ENCODE data around the gene TNFRSF6B. TPM values are rescaled to one million over a fixed set of nuclear protein-coding genes. Genes with fewer than 3 reads are reported as not detected.

Gene TNFRSF6B
- total RNA-seq, 1 donor from 2014 or later, result 2.3 TPM

GRCh38 chr20:63731410-63731809 lies 35.0 kb downstream of the TNFRSF6B start:
- H3K27me3 Mint-ChIP-seq (ENCODE audit: unreplicated experiment), result no peaks in the 10 kb centered on the region
- H3K4me3 Mint-ChIP-seq (ENCODE audit: unreplicated experiment), result no peak overlapping the region
- H3K4me1 Mint-ChIP-seq (ENCODE audit: unreplicated experiment), result peaks cover 3% of the 10 kb centered on the region
- no peak for DNase-seq (ENCODE audit: extremely low spot score, unreplicated experiment)
- H3K9me3 Mint-ChIP-seq (ENCODE audit: unreplicated experiment), result no peaks in the 10 kb centered on the region
- H3K27ac Mint-ChIP-seq (ENCODE audit: unreplicated experiment), result no peak overlapping the region
- peaks cover 14% of the 10 kb centered on the region for H3K36me3 Mint-ChIP-seq (ENCODE audit: unreplicated experiment)
- no peak for TF ChIP-seq CTCF (IDR thresholded peaks at IDR 0.05)

GRCh38 chr20:63732118-63733095 lies 36.0 kb downstream of the TNFRSF6B start:
- Mint-ChIP-seq H3K4me3 (ENCODE audit: unreplicated experiment) (no peak overlapping the region), H3K9me3 (ENCODE audit: unreplicated experiment) (no peaks in the 10 kb centered on the region), H3K4me1 (ENCODE audit: unreplicated experiment) (peaks cover 3% of the 10 kb centered on the region), H3K27ac (ENCODE audit: unreplicated experiment) (no peak overlapping the region), H3K27me3 (ENCODE audit: unreplicated experiment) (no peaks in the 10 kb centered on the region), H3K36me3 (ENCODE audit: unreplicated experiment) (peaks cover 10% of the 10 kb centered on the region)
- DNase-seq (ENCODE audit: extremely low spot score, unreplicated experiment), result no peak
- TF ChIP-seq CTCF (IDR thresholded peaks at IDR 0.05), result no peak

DNA sequence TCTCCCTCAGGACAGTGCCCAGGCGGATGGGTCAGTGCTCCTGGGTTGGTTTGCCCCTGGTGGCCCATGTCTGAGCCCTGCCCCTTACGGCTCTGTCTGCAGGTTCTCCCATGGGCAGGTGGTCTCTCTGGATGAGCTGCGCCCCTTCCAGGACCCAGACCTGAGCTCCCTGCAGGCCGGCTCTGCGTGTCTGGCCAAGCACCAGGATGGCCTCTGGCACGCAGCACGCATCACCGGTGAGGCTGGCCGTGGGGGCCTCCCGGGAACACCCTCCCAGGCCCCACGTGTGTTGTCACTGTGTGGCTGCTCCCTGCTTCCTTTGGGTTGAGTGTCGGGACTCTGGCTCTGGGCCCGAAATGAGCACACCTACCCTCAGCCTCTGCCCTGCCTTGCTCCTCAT lies 36.7 kb downstream of the TNFRSF6B start:
- no peaks in the 10 kb centered on the region for H3K27me3 Mint-ChIP-seq (ENCODE audit: unreplicated experiment)
- no peak overlapping the region for H3K4me3 Mint-ChIP-seq (ENCODE audit: unreplicated experiment)
- peaks cover 7% of the 10 kb centered on the region for H3K36me3 Mint-ChIP-seq (ENCODE audit: unreplicated experiment)
- DNase-seq (ENCODE audit: extremely low spot score, unreplicated experiment), result no peak
- TF ChIP-seq CTCF (IDR thresholded peaks at IDR 0.05), result no peak
- no peaks in the 10 kb centered on the region for H3K9me3 Mint-ChIP-seq (ENCODE audit: unreplicated experiment)
- H3K4me1 Mint-ChIP-seq (ENCODE audit: unreplicated experiment), result peaks cover 3% of the 10 kb centered on the region
- no peak overlapping the region for H3K27ac Mint-ChIP-seq (ENCODE audit: unreplicated experiment)

- H3K9me3 Mint-ChIP-seq (ENCODE audit: unreplicated experiment), result no peaks in the 10 kb centered on the region
- no peak overlapping the region for H3K27ac Mint-ChIP-seq (ENCODE audit: unreplicated experiment)
- H3K27me3 Mint-ChIP-seq (ENCODE audit: unreplicated experiment), result no peaks in the 10 kb centered on the region
- H3K4me1 Mint-ChIP-seq (ENCODE audit: unreplicated experiment), result no peaks in the 10 kb centered on the region
- peaks cover 7% of the 10 kb centered on the region for H3K36me3 Mint-ChIP-seq (ENCODE audit: unreplicated experiment)
- no peak for DNase-seq (ENCODE audit: extremely low spot score, unreplicated experiment)
- no peak for TF ChIP-seq CTCF (IDR thresholded peaks at IDR 0.05)
- no peak overlapping the region for H3K4me3 Mint-ChIP-seq (ENCODE audit: unreplicated experiment)
Observed at GRCh38 chr20:63733579-63734081, 37.2 kb downstream of the TNFRSF6B start.
